Measurements from ENCODE around the gene MAPK10. TPM values are rescaled to one million over a fixed set of nuclear protein-coding genes. Genes with fewer than 3 reads are reported as not detected.

The MAPK10 gene
- total RNA-seq, 1 experiment from 2014 or later: 4.7 TPM

- H3K4me1 ChIP-seq (ENCODE audit: insufficient read depth, low read length): no peaks in the 10 kb centered on the region
- no peak overlapping the region for H3K4me2 ChIP-seq (ENCODE audit: insufficient read depth, insufficient read length, low read length)
- H4K20me1 ChIP-seq (ENCODE audit: control insufficient read depth, insufficient read depth, insufficient read length): no peaks in the 10 kb centered on the region
- H3K27ac ChIP-seq (ENCODE audit: insufficient read length, low read depth, low read length): no peak overlapping the region
- Mint-ChIP-seq H3K36me3 (ENCODE audit: insufficient read depth in 1 of 3, low read depth in 3 of 3) (no peaks in the 10 kb centered on the region; a peak in 1 of 7 replicates), H3K27ac (no peak overlapping the region), H3K4me1 (no peaks in the 10 kb centered on the region), H3K4me3 (no peak overlapping the region), H3K9me3 (no peaks in the 10 kb centered on the region), H3K27me3 (ENCODE audit: low read depth) (no peaks in the 10 kb centered on the region)
- no peak overlapping the region for H3K18ac ChIP-seq (ENCODE audit: insufficient read length, low read depth, low read length)
- no peaks in the 10 kb centered on the region for H3K9me3 ChIP-seq (ENCODE audit: control insufficient read depth, low read depth, low read length)
- no peak overlapping the region for H3T11ph ChIP-seq (ENCODE audit: low read length)
- DNase-seq: no peak
- no peak overlapping the region for H4K91ac ChIP-seq (ENCODE audit: insufficient read length, low read depth, low read length)
- no peak overlapping the region for H2AK5ac ChIP-seq (ENCODE audit: insufficient read length, low read length)
- no peak overlapping the region for H3K4ac ChIP-seq (ENCODE audit: low read depth, low read length)
- H3K27me3 ChIP-seq (ENCODE audit: insufficient read depth, low read length): no peaks in the 10 kb centered on the region
- H3K23ac ChIP-seq (ENCODE audit: insufficient read length, low read depth, low read length): no peak overlapping the region
- H2BK5ac ChIP-seq (ENCODE audit: insufficient read length, low read length): no peak overlapping the region
- H3K23me2 ChIP-seq (ENCODE audit: insufficient read length, low read depth, low read length, poor library complexity, severe bottlenecking): no peaks in the 10 kb centered on the region
- no peak overlapping the region for H3K56ac ChIP-seq (ENCODE audit: insufficient read length, low read depth, low read length)
- H2BK15ac ChIP-seq (ENCODE audit: low read depth, low read length): no peak overlapping the region
- H4K5ac ChIP-seq (ENCODE audit: insufficient read length, low read depth, low read length): no peak overlapping the region
- no peaks in the 10 kb centered on the region for H3K79me2 ChIP-seq (ENCODE audit: insufficient read depth, low read length)
- no peak overlapping the region for H2BK20ac ChIP-seq (ENCODE audit: low read depth, low read length, poor library complexity, severe bottlenecking)
- no peaks in the 10 kb centered on the region for H3K79me1 ChIP-seq (ENCODE audit: insufficient read depth, low read depth, low read length, poor library complexity, severe bottlenecking)
- TF ChIP-seq CTCF (conservative IDR thresholded peaks at IDR 0.05): no peak
- no CpG with 5 or more reads among the region's 2 CpGs for WGBS (ENCODE audit: extremely low coverage, insufficient read length, low lambda C conversion rate)
- H2BK120ac ChIP-seq (ENCODE audit: low read depth, low read length, poor library complexity, severe bottlenecking): no peak overlapping the region
- H2BK12ac ChIP-seq (ENCODE audit: insufficient read length, low read depth, low read length): no peak overlapping the region
- no peak overlapping the region for H2AFZ ChIP-seq (ENCODE audit: low read length)
- H3K9ac ChIP-seq (ENCODE audit: extremely low read depth, insufficient read length, low read length): no peak overlapping the region
- H3K14ac ChIP-seq (ENCODE audit: insufficient read depth, low read length): no peak overlapping the region
- no peak overlapping the region for H4K8ac ChIP-seq (replicated peaks; ENCODE audit: insufficient read length, low read depth, low read length)
These were observed 110.8 kb downstream of the MAPK10 start for GRCh38 chr4:86249074-86249473.
